Karpas-422 (cell line): ENCODE data around the gene GAR1. TPM values are rescaled to one million over a fixed set of nuclear protein-coding genes. Genes with fewer than 3 reads are reported as not detected.
A peak's percentile ranks its signal among the peaks of the same experiment; 100 is the strongest.

Experiments used
- DNase-seq: peaks from one replicate; pipeline ENCODE4 v3.0.0-alpha.2; 2015
- H2AFZ ChIP-seq: fragments of 200-600 bp; sonication (generic); 2 replicates; pipeline ENCODE4 v1.6.1; 2014; ENCODE audit warnings: antibody characterized with exemption, low read length, mixed read lengths
- H3K27ac ChIP-seq: fragments of 200-600 bp; sonication (generic); 2 replicates; pipeline ENCODE4 v1.5.1; 2014; ENCODE audit warnings: mild to moderate bottlenecking, low read length, moderate library complexity
- H3K27me3 ChIP-seq: fragments of 200-600 bp; sonication (generic); 2 replicates; pipeline ENCODE4 v1.6.1; 2014; ENCODE audit warnings: low read length, mixed read lengths
- H3K36me3 ChIP-seq: fragments of 200-600 bp; sonication (generic); 2 replicates; pipeline ENCODE4 v1.6.1; 2014; ENCODE audit warnings: low read length, mixed read lengths; ENCODE audit not compliant: insufficient read depth
- H3K4me1 ChIP-seq: fragments of 200-600 bp; sonication (generic); 2 replicates; pipeline ENCODE4 v1.6.1; 2014; ENCODE audit warnings: mild to moderate bottlenecking, low read length, mixed read lengths
- H3K4me2 ChIP-seq: fragments of 200-600 bp; sonication (generic); 2 replicates; pipeline ENCODE4 v1.6.1; 2014; ENCODE audit warnings: low read length, low read depth, mild to moderate bottlenecking; ENCODE audit not compliant: poor library complexity, severe bottlenecking
- H3K4me3 ChIP-seq: fragments of 200-600 bp; sonication (generic); 2 replicates; pipeline ENCODE4 v1.5.1; 2014; ENCODE audit warnings: mild to moderate bottlenecking, antibody characterized with exemption, low read length, mixed read lengths
- H3K79me2 ChIP-seq: fragments of 200-600 bp; sonication (generic); 2 replicates; pipeline ENCODE4 v1.6.1; 2014; ENCODE audit warnings: mild to moderate bottlenecking, low read length, mixed read lengths
- H3K9ac ChIP-seq: fragments of 200-600 bp; sonication (generic); 2 replicates; pipeline ENCODE4 v1.6.0; 2014; ENCODE audit warnings: low read length
- H3K9me2 ChIP-seq: fragments of 200-600 bp; sonication (generic), shearing (Covaris generic); replicated peaks from 2 replicates; pipeline ENCODE4 v1.6.0; 2014; ENCODE audit warnings: mild to moderate bottlenecking, low read length, moderate library complexity; ENCODE audit not compliant: insufficient read depth
- H3K9me3 ChIP-seq: fragments of 300-700, 200-600 bp; sonication (generic); 2 replicates; pipeline ENCODE4 v1.6.1; 2014; ENCODE audit warnings: low read length, mixed read lengths
- H4K20me1 ChIP-seq: fragments of 200-600 bp; sonication (generic); 2 replicates; pipeline ENCODE4 v1.6.1; 2014; ENCODE audit warnings: mild to moderate bottlenecking, antibody characterized with exemption, low read length, low read depth; ENCODE audit not compliant: insufficient read depth
- total RNA-seq: library from RNA; depleted of rRNA; stranded (reverse); fragments of >200 nt; shearing (Covaris generic); gene quantifications from 2 replicates; pipeline ENCODE4 v1.2.3, GENCODE V29; 2014; ENCODE audit warnings: low replicate concordance

GAR1 gene
- total RNA-seq, 1 experiment from 2014 or later, result 13.5 TPM

DNA sequence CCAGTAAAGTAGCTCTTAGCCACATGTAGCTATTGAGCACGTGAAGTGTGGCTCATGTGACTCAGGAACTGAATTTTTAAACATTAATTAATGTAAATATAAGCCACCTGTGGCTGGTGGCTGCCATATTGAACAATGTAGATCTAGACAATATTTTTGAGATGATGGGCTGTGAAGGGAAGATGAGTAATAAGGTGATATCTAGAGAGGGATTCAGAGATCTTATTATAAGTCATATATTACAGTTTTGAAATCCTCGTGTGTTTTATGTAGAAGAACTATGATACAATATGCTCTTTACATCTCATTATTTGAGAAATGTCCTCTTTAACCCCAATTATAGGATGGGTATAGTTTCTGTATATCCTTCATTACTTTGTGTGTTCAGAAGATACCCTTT lies 5.6 kb downstream of the GAR1 start:
- Histone ChIP-seq H3K4me2 (no peak overlapping the region), H3K4me3 (no peak overlapping the region), H4K20me1 (no peaks in the 10 kb centered on the region), H3K4me1 (peaks cover 17% of the 10 kb centered on the region), H3K36me3 (peaks cover 64% of the 10 kb centered on the region), H3K9ac (no peak overlapping the region), H3K9me2 (no peaks in the 10 kb centered on the region), H3K27me3 (no peaks in the 10 kb centered on the region), H2AFZ (no peak overlapping the region), H3K9me3 (no peaks in the 10 kb centered on the region), H3K27ac (no peak overlapping the region), H3K79me2 (peaks cover 52% of the 10 kb centered on the region)
- no peak for DNase-seq

DNA sequence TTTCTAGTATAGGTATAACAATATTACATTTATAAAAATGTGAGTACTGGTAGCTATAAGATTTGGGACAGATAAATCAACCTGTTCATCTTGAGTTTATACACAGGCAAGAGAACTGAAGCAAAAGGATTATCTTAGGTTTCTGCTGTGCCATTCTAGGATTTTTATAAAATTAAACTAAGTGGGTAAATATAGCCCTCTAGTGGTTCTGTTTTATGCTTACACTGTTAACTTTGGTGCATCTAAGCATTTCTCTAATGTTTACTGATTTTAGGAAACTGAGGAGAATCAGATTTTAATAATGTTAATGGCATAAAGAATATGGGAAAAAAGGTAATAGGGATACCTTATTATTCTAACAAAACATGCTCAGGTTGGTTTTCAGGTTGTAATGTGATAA lies 11.2 kb downstream of the GAR1 start:
- Histone ChIP-seq H3K4me2 (no peak overlapping the region), H3K27me3 (no peaks in the 10 kb centered on the region), H3K79me2 (peaks cover 2% of the 10 kb centered on the region; the same call in 1 of the 2 replicates), H3K9me2 (no peaks in the 10 kb centered on the region), H2AFZ (no peak overlapping the region), H3K36me3 (peaks cover 30% of the 10 kb centered on the region; the same call in 1 of the 2 replicates), H4K20me1 (no peaks in the 10 kb centered on the region), H3K27ac (no peak overlapping the region), H3K9me3 (no peaks in the 10 kb centered on the region), H3K9ac (no peak overlapping the region), H3K4me3 (no peak overlapping the region), H3K4me1 (no peaks in the 10 kb centered on the region)
- DNase-seq, result peak; percentile 75

DNA sequence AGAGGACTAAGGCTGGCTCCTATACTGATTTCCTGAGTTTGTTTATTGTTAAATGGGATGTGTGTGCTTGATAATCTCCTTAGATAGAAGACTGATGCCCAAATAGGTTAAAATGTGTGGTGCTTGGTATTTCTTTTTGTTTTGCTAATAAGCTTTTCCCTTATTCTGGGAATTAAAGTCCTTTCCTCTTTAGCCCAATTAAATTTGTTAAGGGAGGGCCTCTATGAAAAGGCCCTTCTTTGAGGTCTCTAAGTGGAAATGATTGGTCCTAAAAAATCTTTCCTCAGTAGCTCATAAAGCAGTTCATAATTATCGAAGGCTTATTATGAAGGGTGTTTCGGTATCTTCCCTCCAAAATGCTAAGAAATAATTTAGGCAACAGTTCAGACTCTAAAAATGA lies 12.1 kb downstream of the GAR1 start, which contains the start of gene RRH:
Gene RRH, plus strand, starts transcription at position 301 of the 400 bp plus-strand sequence. Its CDS starts 56 bp downstream, at position 357.
- H3K4me2 ChIP-seq, result no peak within 1 kb of the TSS
- no peaks in the 10 kb centered on the region for H3K4me1 ChIP-seq
- H3K27ac ChIP-seq, result no peak within 1 kb of the TSS
- H4K20me1 ChIP-seq, result no peaks in the 10 kb centered on the region
- H2AFZ ChIP-seq, result no peak within 1 kb of the TSS
- peaks cover 28% of the 10 kb centered on the region; the same call in 1 of the 2 replicates for H3K36me3 ChIP-seq
- no peaks in the 10 kb centered on the region for H3K9me3 ChIP-seq
- no peak within 1 kb of the TSS for H3K4me3 ChIP-seq
- no peak within 1 kb of the TSS for H3K9ac ChIP-seq
- no peaks in the 10 kb centered on the region for H3K9me2 ChIP-seq
- no peak for DNase-seq
- H3K79me2 ChIP-seq, result peaks cover 2% of the 10 kb centered on the region; the same call in 1 of the 2 replicates
- H3K27me3 ChIP-seq, result no peaks in the 10 kb centered on the region

DNA sequence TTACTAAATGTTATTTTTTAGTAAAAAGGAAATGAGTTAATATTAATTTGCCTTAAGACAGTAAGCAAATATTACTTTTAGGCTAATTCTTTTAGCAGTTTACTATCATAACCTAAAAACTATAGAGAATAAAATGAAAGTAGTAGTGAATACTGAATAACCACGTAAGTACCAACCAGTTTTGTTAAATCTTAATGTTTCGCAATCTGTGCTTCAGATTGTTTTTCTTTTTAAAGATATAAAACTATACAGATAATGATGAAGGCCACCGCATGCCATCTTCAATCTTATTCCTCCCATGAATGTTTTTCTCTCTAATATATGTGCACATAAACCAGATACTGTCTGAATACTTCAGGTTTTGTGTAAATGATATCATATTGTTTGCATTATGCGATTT lies 18.2 kb downstream of the GAR1 start:
- Histone ChIP-seq H3K9me2 (no peaks in the 10 kb centered on the region), H3K27ac (no peak overlapping the region), H3K9me3 (no peaks in the 10 kb centered on the region), H3K4me3 (no peak overlapping the region), H3K79me2 (no peaks in the 10 kb centered on the region), H3K27me3 (no peaks in the 10 kb centered on the region), H2AFZ (no peak overlapping the region), H3K4me2 (no peak overlapping the region), H3K4me1 (no peaks in the 10 kb centered on the region), H3K36me3 (no peaks in the 10 kb centered on the region), H3K9ac (no peak overlapping the region), H4K20me1 (no peaks in the 10 kb centered on the region)
- DNase-seq, result no peak

DNA sequence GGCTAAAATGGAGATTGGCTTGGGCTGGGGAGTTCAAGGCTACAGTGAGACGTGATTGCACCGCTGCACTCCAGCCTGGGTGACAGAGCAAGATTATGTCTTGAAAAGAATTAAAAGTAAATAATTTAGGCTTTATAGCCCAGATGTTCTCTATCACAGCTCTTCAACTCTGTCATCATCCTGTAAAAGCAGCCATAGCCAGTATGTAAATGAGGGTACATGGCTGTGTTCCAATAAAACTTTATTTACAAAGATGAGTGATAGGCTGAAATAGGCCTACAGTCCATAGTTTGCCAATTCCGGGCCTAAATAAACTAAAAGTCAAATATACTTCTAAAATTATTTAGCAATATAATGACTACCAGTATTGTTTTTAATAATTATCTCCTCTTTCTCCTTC lies 21.4 kb downstream of the GAR1 start:
- H3K9ac ChIP-seq, result no peak overlapping the region
- H3K4me3 ChIP-seq, result no peak overlapping the region
- H3K9me2 ChIP-seq, result no peaks in the 10 kb centered on the region
- H3K79me2 ChIP-seq, result no peaks in the 10 kb centered on the region
- no peak overlapping the region for H2AFZ ChIP-seq
- no peak for DNase-seq
- H3K27ac ChIP-seq, result no peak overlapping the region
- no peaks in the 10 kb centered on the region for H3K9me3 ChIP-seq
- no peaks in the 10 kb centered on the region for H3K36me3 ChIP-seq
- H3K4me2 ChIP-seq, result no peak overlapping the region
- no peaks in the 10 kb centered on the region for H3K4me1 ChIP-seq
- H4K20me1 ChIP-seq, result no peaks in the 10 kb centered on the region
- H3K27me3 ChIP-seq, result no peaks in the 10 kb centered on the region

DNA sequence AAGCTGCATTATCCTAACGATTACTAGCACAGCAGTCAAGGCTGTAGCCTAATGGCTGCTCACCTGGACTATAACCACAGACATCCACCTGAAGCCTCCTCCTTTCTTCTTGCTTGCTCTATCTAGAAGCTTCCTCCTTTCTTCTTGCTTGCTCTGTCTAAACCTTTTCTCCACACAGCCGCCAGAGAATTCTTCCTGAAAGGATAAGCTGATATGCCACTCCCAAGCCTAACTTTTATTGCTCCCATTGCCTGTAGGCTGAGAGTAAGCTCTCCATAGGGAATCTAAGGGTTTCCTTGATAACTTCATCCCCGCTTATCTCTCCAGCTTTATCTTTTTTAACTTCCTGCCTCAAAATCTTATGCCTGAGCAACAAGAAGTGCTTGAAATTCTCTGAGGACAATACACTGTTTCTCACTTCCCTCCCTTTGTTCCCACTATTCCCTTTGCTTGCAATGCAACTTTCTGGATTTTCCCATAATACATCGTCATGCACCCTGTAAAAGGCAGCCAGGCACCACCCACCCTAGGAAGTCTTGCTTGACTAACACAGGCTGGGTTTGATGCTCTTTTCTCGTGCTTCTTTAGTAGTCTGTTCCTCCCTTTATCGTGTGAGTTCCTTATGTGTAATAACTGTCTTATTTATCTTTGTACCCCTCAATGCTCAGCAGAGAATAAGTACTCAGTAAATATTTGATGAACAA lies 31.0 kb downstream of the GAR1 start:
- no peak for DNase-seq
- Histone ChIP-seq H3K9me3 (no peaks in the 10 kb centered on the region), H3K4me3 (no peak overlapping the region), H3K27me3 (no peaks in the 10 kb centered on the region), H3K79me2 (no peaks in the 10 kb centered on the region), H4K20me1 (no peaks in the 10 kb centered on the region), H3K9me2 (no peaks in the 10 kb centered on the region), H3K36me3 (no peaks in the 10 kb centered on the region), H3K9ac (no peak overlapping the region), H3K4me1 (no peaks in the 10 kb centered on the region), H3K4me2 (no peak overlapping the region), H2AFZ (no peak overlapping the region), H3K27ac (no peak overlapping the region)

DNA sequence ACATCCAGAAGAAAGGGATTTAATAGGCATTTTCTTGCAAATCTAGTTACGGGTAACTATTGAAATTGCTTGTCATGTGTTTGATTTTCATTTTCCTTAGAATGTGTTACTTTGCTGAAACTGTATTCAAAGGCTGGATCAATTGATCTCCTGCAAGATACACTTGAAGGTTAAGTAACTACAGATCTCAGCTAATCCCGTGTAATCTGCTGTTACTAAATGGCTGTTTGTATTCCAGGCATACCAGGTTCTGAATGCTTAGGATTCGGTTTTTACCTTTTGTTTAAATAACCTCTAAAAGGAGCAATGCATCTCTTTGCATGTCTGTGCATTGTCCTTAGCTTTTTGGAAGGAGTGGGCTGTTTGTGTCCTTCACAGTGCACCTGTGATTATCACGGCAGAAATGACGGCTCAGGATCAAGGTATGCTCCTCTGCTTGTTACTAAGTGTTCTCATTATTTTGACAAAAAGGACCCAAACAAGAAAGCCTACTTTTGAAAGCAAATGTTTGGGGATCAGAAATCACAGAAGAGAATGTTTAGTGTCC lies 32.4 kb downstream of the GAR1 start, which contains the start of gene LRIT3:
Gene LRIT3, plus strand, starts transcription at position 212 of the 547 bp plus-strand sequence. Its CDS starts 95 bp downstream, at position 307.
- Histone ChIP-seq H3K27me3 (no peaks in the 10 kb centered on the region), H3K27ac (no peak within 1 kb of the TSS), H3K9ac (no peak within 1 kb of the TSS), H4K20me1 (no peaks in the 10 kb centered on the region), H3K9me2 (no peaks in the 10 kb centered on the region), H3K4me2 (no peak within 1 kb of the TSS), H3K36me3 (no peaks in the 10 kb centered on the region), H3K79me2 (no peaks in the 10 kb centered on the region), H3K4me1 (no peaks in the 10 kb centered on the region), H3K9me3 (no peaks in the 10 kb centered on the region), H3K4me3 (no peak within 1 kb of the TSS), H2AFZ (no peak within 1 kb of the TSS)
- DNase-seq, result no peak

DNA sequence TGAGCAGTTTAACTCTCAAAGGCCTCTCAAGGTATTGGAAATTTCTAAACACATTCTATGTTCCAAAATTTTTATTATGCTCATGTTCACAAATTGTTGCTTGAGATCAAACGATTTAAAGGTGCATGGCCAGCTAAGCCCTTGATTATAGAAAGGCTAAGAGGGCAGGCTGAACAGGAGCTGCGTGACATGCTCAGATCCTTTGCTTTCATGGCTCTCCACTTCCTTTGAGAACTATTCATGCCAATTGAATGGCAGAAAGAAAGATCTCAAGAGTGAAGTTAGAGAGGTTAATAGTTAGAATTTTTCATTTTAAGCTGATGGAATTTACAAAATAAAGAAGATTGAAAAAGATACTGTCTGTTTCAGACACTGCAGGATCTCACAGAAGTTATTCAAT lies 32.9 kb downstream of the GAR1 start:
- H4K20me1 ChIP-seq, result no peaks in the 10 kb centered on the region
- no peak overlapping the region for H3K4me3 ChIP-seq
- no peaks in the 10 kb centered on the region for H3K79me2 ChIP-seq
- H3K4me1 ChIP-seq, result no peaks in the 10 kb centered on the region
- no peak overlapping the region for H2AFZ ChIP-seq
- no peaks in the 10 kb centered on the region for H3K9me3 ChIP-seq
- no peaks in the 10 kb centered on the region for H3K9me2 ChIP-seq
- no peak for DNase-seq
- H3K36me3 ChIP-seq, result no peaks in the 10 kb centered on the region
- H3K27ac ChIP-seq, result no peak overlapping the region
- H3K27me3 ChIP-seq, result no peaks in the 10 kb centered on the region
- H3K9ac ChIP-seq, result no peak overlapping the region
- H3K4me2 ChIP-seq, result no peak overlapping the region
